ENCODE results near the gene GNB3. TPM values are rescaled to one million over a fixed set of nuclear protein-coding genes. Genes with fewer than 3 reads are reported as not detected.

The GNB3 gene
- total RNA-seq, 1 donor from 2014 or later: 10.4 TPM

DNA sequence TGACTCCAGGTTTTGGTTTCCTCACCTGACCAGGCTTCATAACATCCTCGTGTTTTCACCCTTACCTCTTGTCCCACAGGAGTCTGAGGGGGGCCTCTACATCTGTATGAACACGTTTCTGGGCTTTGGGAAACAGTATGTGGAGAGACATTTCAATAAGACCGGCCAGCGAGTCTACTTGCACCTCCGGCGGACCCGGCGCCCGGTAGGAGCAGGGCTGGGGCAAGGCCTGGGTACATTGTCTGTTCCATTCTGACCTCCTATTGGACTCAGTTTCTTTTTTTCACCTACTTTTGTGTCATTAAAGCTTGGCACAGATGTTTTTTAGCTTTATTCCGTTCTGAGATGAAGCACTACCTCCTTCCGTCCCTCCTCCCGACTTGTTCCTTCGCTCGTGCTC, 14.6 kb downstream of the GNB3 start:
- no peaks in the 10 kb centered on the region for H3K9me3 ChIP-seq
- H3K27me3 ChIP-seq: no peaks in the 10 kb centered on the region
- H3K27ac ChIP-seq: peak overlapping the region; percentile 60 to 87
- H3K4me1 ChIP-seq: peaks cover 4 to 18% of the 10 kb centered on the region in 2 donors
- no peak overlapping the region for H3K4me3 ChIP-seq
- TF ChIP-seq, protein P1, sequence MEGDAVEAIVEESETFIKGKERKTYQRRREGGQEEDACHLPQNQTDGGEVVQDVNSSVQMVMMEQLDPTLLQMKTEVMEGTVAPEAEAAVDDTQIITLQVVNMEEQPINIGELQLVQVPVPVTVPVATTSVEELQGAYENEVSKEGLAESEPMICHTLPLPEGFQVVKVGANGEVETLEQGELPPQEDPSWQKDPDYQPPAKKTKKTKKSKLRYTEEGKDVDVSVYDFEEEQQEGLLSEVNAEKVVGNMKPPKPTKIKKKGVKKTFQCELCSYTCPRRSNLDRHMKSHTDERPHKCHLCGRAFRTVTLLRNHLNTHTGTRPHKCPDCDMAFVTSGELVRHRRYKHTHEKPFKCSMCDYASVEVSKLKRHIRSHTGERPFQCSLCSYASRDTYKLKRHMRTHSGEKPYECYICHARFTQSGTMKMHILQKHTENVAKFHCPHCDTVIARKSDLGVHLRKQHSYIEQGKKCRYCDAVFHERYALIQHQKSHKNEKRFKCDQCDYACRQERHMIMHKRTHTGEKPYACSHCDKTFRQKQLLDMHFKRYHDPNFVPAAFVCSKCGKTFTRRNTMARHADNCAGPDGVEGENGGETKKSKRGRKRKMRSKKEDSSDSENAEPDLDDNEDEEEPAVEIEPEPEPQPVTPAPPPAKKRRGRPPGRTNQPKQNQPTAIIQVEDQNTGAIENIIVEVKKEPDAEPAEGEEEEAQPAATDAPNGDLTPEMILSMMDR (IDR thresholded peaks at IDR 0.05): no peak
- no peak for DNase-seq (ENCODE audit: low spot score in 2 of 2)
- H3K36me3 ChIP-seq: peaks cover 48 to 51% of the 10 kb centered on the region in 2 donors
- intact Hi-C loops (cut with DNase I): no loop called here

DNA sequence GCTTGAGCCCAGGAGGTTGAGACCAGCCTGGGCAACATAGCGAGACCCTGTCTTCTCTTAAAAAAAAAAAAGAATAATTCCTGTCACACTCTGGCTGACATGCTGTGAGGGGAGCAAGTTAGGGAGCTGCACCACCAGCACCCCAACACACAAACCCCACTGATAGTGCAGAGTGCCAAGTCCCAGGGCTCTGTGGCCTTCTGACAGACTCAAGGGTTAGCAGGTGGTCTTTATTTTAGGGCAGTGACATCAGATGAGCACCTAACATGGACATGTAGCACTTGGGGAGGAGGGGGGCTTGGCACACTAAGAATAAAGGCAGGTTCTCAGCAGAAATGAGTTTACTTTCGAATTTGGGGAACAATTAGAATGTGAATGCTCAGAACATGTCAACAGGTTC, 18.1 kb downstream of the GNB3 start:
- Histone ChIP-seq H3K27ac (no peak overlapping the region), H3K27me3 (no peaks in the 10 kb centered on the region), H3K4me3 (no peak overlapping the region), H3K9me3 (no peaks in the 10 kb centered on the region), H3K4me1 (peaks cover 0 to 7% of the 10 kb centered on the region in 2 donors), H3K36me3 (peaks cover 81 to 86% of the 10 kb centered on the region in 2 donors)
- DNase-seq (ENCODE audit: low spot score in 2 of 2): no peak
- TF ChIP-seq, protein P1 (IDR thresholded peaks at IDR 0.05): no peak
- intact Hi-C loops (cut with DNase I): no loop called here

DNA sequence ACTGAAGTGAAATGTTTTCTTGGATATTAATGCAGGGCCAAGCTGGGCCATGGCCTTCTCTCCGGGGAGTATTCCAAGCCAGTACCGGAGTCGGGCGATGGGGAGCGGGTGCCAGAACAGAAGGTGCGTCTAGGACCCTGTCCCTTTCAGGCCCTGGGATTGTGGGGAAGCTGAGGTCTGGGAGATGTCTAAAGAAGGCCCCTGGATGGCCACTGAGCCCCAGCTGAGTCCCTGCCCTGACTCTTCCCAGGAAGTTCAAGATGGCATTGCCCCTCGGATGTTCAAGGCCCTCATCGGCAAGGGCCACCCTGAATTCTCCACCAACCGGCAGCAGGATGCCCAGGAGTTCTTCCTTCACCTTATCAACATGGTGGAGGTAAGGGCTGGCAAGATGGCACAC, 19.4 kb downstream of the GNB3 start:
- no peaks in the 10 kb centered on the region for H3K9me3 ChIP-seq
- intact Hi-C loops (cut with DNase I): no loop called here
- H3K4me3 ChIP-seq: no peak overlapping the region
- H3K4me1 ChIP-seq: no peaks in the 10 kb centered on the region
- DNase-seq (ENCODE audit: low spot score in 2 of 2): no peak
- TF ChIP-seq, protein P1 (IDR thresholded peaks at IDR 0.05): no peak
- H3K27me3 ChIP-seq: no peaks in the 10 kb centered on the region
- H3K36me3 ChIP-seq: peaks cover 93 to 99% of the 10 kb centered on the region in 2 donors
- no peak overlapping the region for H3K27ac ChIP-seq

DNA sequence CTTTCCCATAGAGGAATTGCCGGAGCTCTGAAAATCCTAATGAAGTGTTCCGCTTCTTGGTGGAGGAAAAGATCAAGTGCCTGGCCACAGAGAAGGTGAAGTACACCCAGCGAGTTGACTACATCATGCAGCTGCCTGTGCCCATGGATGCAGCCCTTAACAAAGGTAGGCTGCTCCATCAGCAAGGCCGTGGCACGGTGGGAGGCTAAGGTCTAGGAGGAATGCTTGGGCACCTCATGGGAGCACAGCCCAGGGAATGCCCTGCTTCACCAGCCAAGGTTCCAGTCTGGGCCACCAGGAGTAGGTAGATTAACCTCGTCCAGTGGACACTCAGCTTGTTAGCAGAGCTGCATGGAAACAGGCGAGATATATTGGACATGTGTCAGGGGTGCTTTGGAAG, 20.2 kb downstream of the GNB3 start:
- Histone ChIP-seq H3K36me3 (peaks cover 90 to 97% of the 10 kb centered on the region in 2 donors), H3K9me3 (no peaks in the 10 kb centered on the region), H3K4me3 (no peak overlapping the region), H3K4me1 (no peaks in the 10 kb centered on the region), H3K27me3 (no peaks in the 10 kb centered on the region), H3K27ac (no peak overlapping the region)
- TF ChIP-seq, protein P1 (IDR thresholded peaks at IDR 0.05): no peak
- no peak for DNase-seq (ENCODE audit: low spot score in 2 of 2)
- intact Hi-C loops (cut with DNase I): no loop called here

DNA sequence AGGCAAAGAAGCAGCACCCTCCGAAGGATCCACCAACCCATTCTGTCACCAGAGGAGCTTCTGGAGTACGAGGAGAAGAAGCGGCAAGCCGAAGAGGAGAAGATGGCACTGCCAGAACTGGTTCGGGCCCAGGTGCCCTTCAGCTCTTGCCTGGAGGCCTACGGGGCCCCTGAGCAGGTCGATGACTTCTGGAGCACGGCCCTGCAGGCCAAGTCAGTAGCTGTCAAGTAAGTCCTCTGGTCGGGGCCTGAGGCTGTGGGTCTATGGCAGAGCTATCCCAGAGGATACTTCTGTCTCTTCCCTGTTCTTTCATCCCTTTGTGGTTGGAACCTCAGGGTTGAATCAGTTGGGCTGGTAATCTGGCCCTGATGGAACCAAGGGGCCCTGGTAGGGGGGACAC, 20.7 kb downstream of the GNB3 start:
- Histone ChIP-seq H3K27ac (no peak overlapping the region), H3K36me3 (peaks cover 85 to 93% of the 10 kb centered on the region in 2 donors), H3K27me3 (no peaks in the 10 kb centered on the region), H3K4me1 (peaks cover 0 to 3% of the 10 kb centered on the region in 2 donors), H3K4me3 (no peak overlapping the region), H3K9me3 (no peaks in the 10 kb centered on the region)
- TF ChIP-seq, protein P1 (IDR thresholded peaks at IDR 0.05): no peak
- no peak for DNase-seq (ENCODE audit: low spot score in 2 of 2)
- intact Hi-C loops (cut with DNase I): no loop called here

DNA sequence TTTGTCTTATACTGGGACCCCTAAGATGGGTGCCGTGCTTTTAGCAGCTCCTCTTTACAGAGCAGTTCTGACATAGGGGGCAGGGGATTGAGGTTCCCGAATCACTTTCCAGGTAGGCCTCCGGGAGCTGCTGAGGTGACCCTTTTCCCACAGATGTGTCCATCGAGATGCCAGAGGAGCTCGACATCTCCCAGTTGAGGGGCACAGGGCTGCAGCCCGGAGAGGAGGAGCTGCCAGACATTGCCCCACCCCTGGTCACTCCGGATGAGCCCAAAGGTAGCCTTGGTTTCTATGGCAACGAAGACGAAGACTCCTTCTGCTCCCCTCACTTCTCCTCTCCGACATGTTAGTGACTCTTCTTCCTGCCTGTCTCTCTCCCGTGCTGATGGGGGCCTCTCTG, 22.3 kb downstream of the GNB3 start:
- intact Hi-C loops (cut with DNase I): no loop called here
- no peak for DNase-seq (ENCODE audit: low spot score in 2 of 2)
- peaks cover 0 to 10% of the 10 kb centered on the region in 2 donors for H3K4me1 ChIP-seq
- TF ChIP-seq, protein P1 (IDR thresholded peaks at IDR 0.05): no peak
- H3K4me3 ChIP-seq: no peak overlapping the region
- H3K9me3 ChIP-seq: no peaks in the 10 kb centered on the region
- H3K36me3 ChIP-seq: peaks cover 69 to 77% of the 10 kb centered on the region in 2 donors
- H3K27ac ChIP-seq: no peak overlapping the region
- no peaks in the 10 kb centered on the region for H3K27me3 ChIP-seq
